HepG2 (cell line): ENCODE measurements around the gene ASIC2.

Experiments
- CHD4 ChIP-seq: fragments of 200-600 bp; sonication (generic); IDR thresholded peaks from 2 replicates; pipeline ENCODE4 v1.7.0; 2017; ENCODE audit warnings: mild to moderate bottlenecking, low read length, borderline replicate concordance
- ESRRA ChIP-seq: sonication (generic); formaldehyde crosslinking; IDR thresholded peaks from 2 replicates; pipeline ENCODE4 v1.5.1; 2020; ENCODE audit warnings: mild to moderate bottlenecking, low read depth, missing genetic modification reagents
- JARID2 ChIP-seq: sonication (generic); formaldehyde crosslinking; IDR thresholded peaks from 2 replicates; pipeline ENCODE4 v1.8.1; 2023; ENCODE audit warnings: missing genetic modification reagents, inconsistent platforms; ENCODE audit not compliant: insufficient replicate concordance
- MLLT10 ChIP-seq: sonication (generic); formaldehyde crosslinking; IDR thresholded peaks from 2 replicates; pipeline ENCODE4 v1.4.0; 2020; ENCODE audit warnings: missing genetic modification reagents
- MTF1 ChIP-seq: sonication (generic); formaldehyde crosslinking; IDR thresholded peaks from 2 replicates; pipeline ENCODE4 v1.5.0; 2020; ENCODE audit warnings: missing genetic modification reagents
- POLR2AphosphoS5 ChIP-seq: IDR thresholded peaks from 2 replicates; pipeline ENCODE4 v1.6.1; 2012; ENCODE audit warnings: low read depth, low read length
- SIN3A ChIP-seq: IDR thresholded peaks from 2 replicates; pipeline ENCODE4 v1.6.1; 2011; ENCODE audit warnings: low read depth, mild to moderate bottlenecking, control low read depth, low read length, borderline replicate concordance
- ZBTB20 ChIP-seq: sonication (generic); formaldehyde crosslinking; IDR thresholded peaks from 2 replicates; pipeline ENCODE4 v1.8.1; 2023; ENCODE audit warnings: missing genetic modification reagents, low read depth, mild to moderate bottlenecking, borderline replicate concordance
- ZNF292 ChIP-seq: sonication (generic); formaldehyde crosslinking; IDR thresholded peaks from 2 replicates; pipeline ENCODE4 v1.8.1; 2022; ENCODE audit warnings: mild to moderate bottlenecking, low read depth, missing genetic modification reagents, borderline replicate concordance
- ZNF777 ChIP-seq: sonication (generic); formaldehyde crosslinking; IDR thresholded peaks from 2 replicates; pipeline ENCODE4 v1.4.0; 2020; ENCODE audit warnings: missing genetic modification reagents
- TF ChIP-seq, protein P1 (sequence below): sonication (generic); formaldehyde crosslinking; IDR thresholded peaks from 2 replicates; pipeline ENCODE4 v1.5.0; 2020; ENCODE audit warnings: mild to moderate bottlenecking, missing genetic modification reagents, moderate library complexity

DNA sequence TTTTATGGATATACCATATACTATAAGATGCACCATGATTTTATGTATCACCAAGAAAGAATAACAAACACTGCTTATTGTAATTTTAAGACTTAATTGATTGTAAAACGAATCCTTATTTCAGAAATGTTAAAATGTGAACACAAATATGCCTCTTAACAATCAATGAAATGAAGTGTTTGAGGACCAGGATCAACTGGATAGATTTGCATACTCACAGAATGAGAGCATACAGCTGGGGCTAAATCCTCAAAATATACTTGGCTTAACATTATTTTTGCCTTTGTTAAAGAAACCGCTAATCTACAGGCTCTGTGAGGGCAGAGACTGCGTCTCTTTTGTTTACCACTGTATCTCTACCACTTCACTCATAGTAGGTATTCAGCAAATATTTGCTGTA, 207.8 kb downstream of the ASIC2 start:
- TF ChIP-seq, protein P1, sequence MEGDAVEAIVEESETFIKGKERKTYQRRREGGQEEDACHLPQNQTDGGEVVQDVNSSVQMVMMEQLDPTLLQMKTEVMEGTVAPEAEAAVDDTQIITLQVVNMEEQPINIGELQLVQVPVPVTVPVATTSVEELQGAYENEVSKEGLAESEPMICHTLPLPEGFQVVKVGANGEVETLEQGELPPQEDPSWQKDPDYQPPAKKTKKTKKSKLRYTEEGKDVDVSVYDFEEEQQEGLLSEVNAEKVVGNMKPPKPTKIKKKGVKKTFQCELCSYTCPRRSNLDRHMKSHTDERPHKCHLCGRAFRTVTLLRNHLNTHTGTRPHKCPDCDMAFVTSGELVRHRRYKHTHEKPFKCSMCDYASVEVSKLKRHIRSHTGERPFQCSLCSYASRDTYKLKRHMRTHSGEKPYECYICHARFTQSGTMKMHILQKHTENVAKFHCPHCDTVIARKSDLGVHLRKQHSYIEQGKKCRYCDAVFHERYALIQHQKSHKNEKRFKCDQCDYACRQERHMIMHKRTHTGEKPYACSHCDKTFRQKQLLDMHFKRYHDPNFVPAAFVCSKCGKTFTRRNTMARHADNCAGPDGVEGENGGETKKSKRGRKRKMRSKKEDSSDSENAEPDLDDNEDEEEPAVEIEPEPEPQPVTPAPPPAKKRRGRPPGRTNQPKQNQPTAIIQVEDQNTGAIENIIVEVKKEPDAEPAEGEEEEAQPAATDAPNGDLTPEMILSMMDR = no peak
- TF ChIP-seq POLR2AphosphoS5 (no peak), MTF1 (CRISPR knock-in tag) (no peak), ESRRA (CRISPR knock-in tag) (no peak), CHD4 (no peak), ZNF292 (CRISPR knock-in tag) (no peak), SIN3A (no peak), JARID2 (CRISPR knock-in tag) (no peak), MLLT10 (CRISPR knock-in tag) (no peak), ZNF777 (CRISPR knock-in tag) (no peak), ZBTB20 (CRISPR knock-in tag) (no peak)
